PFSK-1 (cell line): ENCODE results near the gene NKAIN4.

ENCODE experiments used
- POLR2AphosphoS5 ChIP-seq: IDR thresholded peaks from 2 replicates; pipeline ENCODE4 v1.6.1; 2012; ENCODE audit warnings: low read depth, mild to moderate bottlenecking, control low read depth, low read length, moderate library complexity
- TAF1 ChIP-seq: IDR thresholded peaks from 2 replicates; pipeline ENCODE4 v1.6.1; 2012; ENCODE audit warnings: low read length, control low read depth, borderline replicate concordance; ENCODE audit not compliant: insufficient read depth

DNA sequence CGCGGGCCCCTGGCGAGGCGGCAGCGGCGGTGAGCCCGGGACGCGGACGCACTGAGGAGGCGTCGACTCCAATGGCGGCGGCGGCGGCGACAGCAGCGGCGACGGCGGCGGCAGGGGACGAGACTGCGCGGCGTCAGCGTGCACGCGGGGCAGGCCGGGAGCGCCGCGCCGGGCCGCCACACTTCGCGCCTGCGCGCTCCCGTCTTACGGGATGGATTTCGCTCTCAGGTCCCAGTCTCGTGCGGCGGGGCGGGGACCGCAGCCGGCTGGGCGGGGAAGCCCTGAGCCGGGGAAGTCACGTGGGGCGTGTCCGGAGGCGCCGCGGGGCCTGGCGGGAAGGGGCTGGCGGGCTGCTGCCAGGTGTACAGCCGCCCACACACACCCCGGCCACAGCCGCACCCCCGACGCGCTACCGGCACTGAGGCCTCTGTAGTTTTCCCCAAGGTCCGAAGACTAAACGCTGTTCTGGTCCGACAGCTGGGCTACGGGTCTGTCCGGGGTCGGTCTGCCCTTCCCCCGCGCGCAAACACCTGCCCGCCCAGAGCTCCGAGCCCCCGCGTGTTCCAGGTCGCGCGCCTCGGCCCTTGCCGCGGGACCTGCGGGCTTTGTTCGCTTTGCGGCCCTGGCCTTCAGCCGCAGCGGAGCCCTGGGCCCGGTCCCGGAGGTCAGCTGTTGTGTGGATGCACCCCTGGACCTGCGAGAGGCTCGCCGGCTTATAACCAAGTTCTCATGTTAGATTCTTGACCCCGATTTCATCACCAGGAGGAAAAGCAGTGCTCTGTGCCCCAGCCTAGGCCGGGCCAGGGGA lies 38.0 kb downstream of the NKAIN4 start, which contains the start of gene YTHDF1:
- TF ChIP-seq TAF1 (0 out of 2 replicates have a peak, but pooled peaks have one; percentile 35), POLR2AphosphoS5 (peak; percentile 70)
